Keratinocyte (primary cell): ENCODE data around the gene YY1.

Experiments
- CTCF ChIP-seq, 3 experiments: IDR thresholded peaks in 1 of 3; conservative IDR thresholded peaks in 1 of 3; optimal IDR thresholded peaks in 1 of 3; 2 replicates in 2 of 3; 3 replicates in 1 of 3; pipeline versions ENCODE3 to v1.5.1; 2011; ENCODE audit warnings: low read length in 3 of 3, mild to moderate bottlenecking in 3 of 3, moderate library complexity in 2 of 3, control low read depth in 1 of 3, inconsistent platforms in 1 of 3; ENCODE audit not compliant: insufficient read depth in 2 of 3; ENCODE audit errors: extremely low read depth in 1 of 3
- EZH2 ChIP-seq: IDR thresholded peaks from one replicate; pipeline ENCODE4 v1.6.1; 2012; ENCODE audit warnings: inconsistent platforms, mild to moderate bottlenecking, low read length, moderate library complexity

GRCh38 chr14:100240668-100241032 is 1.7 kb downstream of the YY1 start:
- TF ChIP-seq CTCF (optimal IDR thresholded peaks at IDR 0.05 in 1 of 3, IDR thresholded peaks at IDR 0.05 in 1 of 3, conservative IDR thresholded peaks at IDR 0.05 in 1 of 3; ENCODE audit: extremely low read depth in 1 of 3, insufficient read depth in 2 of 3, low read length in 3 of 3) (no peak), EZH2 (no peak)
